H9 (cell line): ENCODE results near the gene STN1. TPM values are rescaled to one million over a fixed set of nuclear protein-coding genes. Genes with fewer than 3 reads are reported as not detected.

ENCODE experiments used
- DNase-seq: peaks from one replicate; pipeline ENCODE4 v3.0.0-alpha.2; 2017
- H2AFZ ChIP-seq: one replicate; pipeline ENCODE4 v1.6.1; 2013; ENCODE audit warnings: mild to moderate bottlenecking, low read length, control low read depth, moderate library complexity
- H2AK5ac ChIP-seq: 2 replicates; pipeline ENCODE4 v1.6.1; 2013; ENCODE audit warnings: low read length, control low read depth, mixed read lengths; ENCODE audit not compliant: insufficient read length
- H2BK120ac ChIP-seq: one replicate; pipeline ENCODE4 v1.6.1; 2013; ENCODE audit warnings: low read depth, mild to moderate bottlenecking, low read length, control low read depth, inconsistent platforms; ENCODE audit not compliant: poor library complexity, severe bottlenecking
- H2BK12ac ChIP-seq: 2 replicates; pipeline ENCODE4 v1.6.1; 2013; ENCODE audit warnings: low read length, control low read depth, mixed read lengths, low read depth; ENCODE audit not compliant: insufficient read length
- H2BK15ac ChIP-seq: 2 replicates; pipeline ENCODE4 v1.6.1; 2013; ENCODE audit warnings: low read depth, low read length, control low read depth
- H2BK20ac ChIP-seq: one replicate; pipeline ENCODE4 v1.6.1; 2013; ENCODE audit warnings: low read depth, mild to moderate bottlenecking, low read length, control low read depth, inconsistent platforms; ENCODE audit not compliant: poor library complexity, severe bottlenecking
- H2BK5ac ChIP-seq: 2 replicates; pipeline ENCODE4 v1.6.1; 2013; ENCODE audit warnings: low read length, control low read depth, mixed read lengths; ENCODE audit not compliant: insufficient read length
- H3K14ac ChIP-seq: 2 replicates; pipeline ENCODE4 v1.6.1; 2013; ENCODE audit warnings: low read length, control low read depth; ENCODE audit not compliant: insufficient read depth
- H3K18ac ChIP-seq: 2 replicates; pipeline ENCODE4 v1.6.1; 2013; ENCODE audit warnings: low read depth, mild to moderate bottlenecking, mixed read lengths, low read length, control low read depth; ENCODE audit not compliant: insufficient read length
- H3K23ac ChIP-seq: 2 replicates; pipeline ENCODE4 v1.6.1; 2013; ENCODE audit warnings: low read length, control low read depth, mixed read lengths, low read depth; ENCODE audit not compliant: insufficient read length
- H3K23me2 ChIP-seq: 2 replicates; pipeline ENCODE4 v1.6.1; 2013; ENCODE audit warnings: low read depth, mild to moderate bottlenecking, mixed read lengths, low read length, control low read depth; ENCODE audit not compliant: insufficient read length, poor library complexity, severe bottlenecking
- H3K27ac ChIP-seq: 2 replicates; pipeline ENCODE4 v1.5.1; 2013; ENCODE audit warnings: low read length, control low read depth, mixed read lengths, low read depth; ENCODE audit not compliant: insufficient read length
- H3K27me3 ChIP-seq: 2 replicates; pipeline ENCODE4 v1.6.1; 2013; ENCODE audit warnings: low read length, control low read depth, inconsistent platforms; ENCODE audit not compliant: insufficient read depth
- H3K4ac ChIP-seq: 2 replicates; pipeline ENCODE4 v1.6.1; 2013; ENCODE audit warnings: low read depth, mild to moderate bottlenecking, control low read depth, inconsistent platforms, low read length, moderate library complexity
- H3K4me1 ChIP-seq: 2 replicates; pipeline ENCODE4 v1.6.1; 2013; ENCODE audit warnings: low read length, control low read depth, inconsistent platforms; ENCODE audit not compliant: insufficient read depth
- H3K4me2 ChIP-seq: 2 replicates; pipeline ENCODE4 v1.6.1; 2013; ENCODE audit warnings: low read length, control low read depth, mixed read lengths; ENCODE audit not compliant: insufficient read length, insufficient read depth
- H3K56ac ChIP-seq: 2 replicates; pipeline ENCODE4 v1.6.1; 2013; ENCODE audit warnings: low read depth, mild to moderate bottlenecking, mixed read lengths, low read length, control low read depth; ENCODE audit not compliant: insufficient read length
- H3K79me1 ChIP-seq: 2 replicates; pipeline ENCODE4 v1.6.1; 2013; ENCODE audit warnings: low read depth, mild to moderate bottlenecking, moderate library complexity, low read length, control low read depth, inconsistent platforms; ENCODE audit not compliant: insufficient read depth, poor library complexity, severe bottlenecking
- H3K79me2 ChIP-seq: 2 replicates; pipeline ENCODE4 v1.6.1; 2013; ENCODE audit warnings: low read length, control low read depth, inconsistent platforms; ENCODE audit not compliant: insufficient read depth
- H3K9ac ChIP-seq: 2 replicates; pipeline ENCODE4 v1.6.1; 2013; ENCODE audit warnings: low read length, control low read depth, mixed read lengths; ENCODE audit not compliant: insufficient read length; ENCODE audit errors: extremely low read depth
- H3K9me3 ChIP-seq: one replicate; pipeline ENCODE4 v1.6.1; 2013; ENCODE audit warnings: low read depth, low read length, inconsistent platforms; ENCODE audit not compliant: control insufficient read depth
- H3T11ph ChIP-seq: one replicate; pipeline ENCODE4 v1.6.1; 2013; ENCODE audit warnings: mild to moderate bottlenecking, low read length, control low read depth, inconsistent platforms
- H4K20me1 ChIP-seq: one replicate; pipeline ENCODE4 v1.6.1; 2013; ENCODE audit not compliant: control insufficient read depth, insufficient read length, insufficient read depth
- H4K5ac ChIP-seq: 2 replicates; pipeline ENCODE4 v1.6.1; 2013; ENCODE audit warnings: low read depth, mild to moderate bottlenecking, mixed read lengths, low read length, control low read depth; ENCODE audit not compliant: insufficient read length
- H4K8ac ChIP-seq: replicated peaks from 2 replicates; pipeline ENCODE4 v1.6.1; 2013; ENCODE audit warnings: low read length, control low read depth, mixed read lengths, low read depth; ENCODE audit not compliant: insufficient read length
- H4K91ac ChIP-seq: 2 replicates; pipeline ENCODE4 v1.6.1; 2013; ENCODE audit warnings: low read depth, mild to moderate bottlenecking, moderate library complexity, mixed read lengths, low read length, control low read depth; ENCODE audit not compliant: insufficient read length
- H3K27ac Mint-ChIP-seq, 3 experiments: 2 replicates in 2 of 3; 3 replicates in 1 of 3; pipeline ENCODE4 v1.8.0; 2020 to 2021; ENCODE audit warnings: mixed read lengths in 3 of 3, mild to moderate bottlenecking in 1 of 3, moderate library complexity in 1 of 3
- H3K27me3 Mint-ChIP-seq: 2 replicates; pipeline ENCODE4 v1.8.0; 2021; ENCODE audit warnings: low read depth, mild to moderate bottlenecking, moderate library complexity, mixed read lengths
- H3K36me3 Mint-ChIP-seq, 3 experiments: 2 replicates in 2 of 3; 3 replicates in 1 of 3; pipeline ENCODE4 v1.8.0; 2020 to 2021; ENCODE audit warnings: low read depth in 3 of 3, mixed read lengths in 3 of 3; ENCODE audit not compliant: insufficient read depth in 1 of 3
- H3K4me1 Mint-ChIP-seq, 2 experiments: 2 replicates each; pipeline ENCODE4 v1.8.0; 2020; ENCODE audit warnings: mixed read lengths in 2 of 2
- H3K4me3 Mint-ChIP-seq, 2 experiments: 2 replicates in 1 of 2; 3 replicates in 1 of 2; pipeline ENCODE4 v1.8.0; 2020 to 2021; ENCODE audit warnings: mild to moderate bottlenecking in 2 of 2, mixed read lengths in 2 of 2, moderate library complexity in 1 of 2
- H3K9me3 Mint-ChIP-seq, 2 experiments: 2 replicates in 1 of 2; 3 replicates in 1 of 2; pipeline ENCODE4 v1.8.0; 2020; ENCODE audit warnings: mild to moderate bottlenecking in 2 of 2, mixed read lengths in 2 of 2, moderate library complexity in 1 of 2
- CTCF ChIP-seq: fragments of 200-600 bp; sonication (generic); conservative IDR thresholded peaks from 3 replicates; pipeline ENCODE4 v1.8.0; 2021; ENCODE audit warnings: antibody characterized with exemption, mild to moderate bottlenecking
- WGBS: extraction: QIAGEN DNeasy Blood & Tissue Kit; methylation state at CpG from one replicate; pipeline ENCODE4 v1.1.7; 2013; ENCODE audit warnings: missing lambda C conversion rate, low lambda C conversion rate, mixed read lengths; ENCODE audit not compliant: insufficient read length; ENCODE audit errors: extremely low coverage; 5-methylcytosine and 5-hydroxymethylcytosine counted together
- total RNA-seq: library from RNA; stranded (reverse); gene quantifications from 2 replicates; pipeline ENCODE4 v1.2.1, GENCODE V29; 2021

STN1 gene
- total RNA-seq, 1 experiment from 2014 or later: 11.3 TPM

- no peak overlapping the region for H3K14ac ChIP-seq
These were observed 5.5 kb upstream of the STN1 start for GRCh38 chr10:103923502-103923901.

More at GRCh38 chr10:103923502-103923901, 5.5 kb upstream of the STN1 start:
- no peaks in the 10 kb centered on the region for H3K79me2 ChIP-seq
- H3K4me3 Mint-ChIP-seq: no peak overlapping the region
- no peaks in the 10 kb centered on the region for H3K27me3 ChIP-seq
- H2BK120ac ChIP-seq: no peak overlapping the region
- no peak overlapping the region for H4K91ac ChIP-seq
- H4K8ac ChIP-seq: no peak overlapping the region
- H3K4ac ChIP-seq: no peak overlapping the region
- no peaks in the 10 kb centered on the region for H3K79me1 ChIP-seq
- no peak overlapping the region for H3K4me2 ChIP-seq
- H2BK20ac ChIP-seq: no peak overlapping the region
- H3K18ac ChIP-seq: no peak overlapping the region
- H3K9ac ChIP-seq: no peak overlapping the region
- no peak overlapping the region for H3K23ac ChIP-seq
- no peaks in the 10 kb centered on the region for H3K27me3 Mint-ChIP-seq
- H3K4me1 Mint-ChIP-seq: peaks cover 9 to 11% of the 10 kb centered on the region in 2 experiments
- H2AFZ ChIP-seq: no peak overlapping the region
- no peak for DNase-seq
- H2BK12ac ChIP-seq: no peak overlapping the region
- no peaks in the 10 kb centered on the region for H4K20me1 ChIP-seq
- no peak overlapping the region for H3K27ac Mint-ChIP-seq
- H3K56ac ChIP-seq: no peak overlapping the region
- H3K27ac ChIP-seq: no peak overlapping the region
- no peaks in the 10 kb centered on the region for H3K9me3 ChIP-seq
- H3K36me3 Mint-ChIP-seq: no peaks in the 10 kb centered on the region
- H3K4me1 ChIP-seq: peaks cover 3% of the 10 kb centered on the region; the same call in 1 of the 2 replicates
- H2AK5ac ChIP-seq: no peak overlapping the region
- H3T11ph ChIP-seq: no peak overlapping the region
- H3K23me2 ChIP-seq: peaks cover 4% of the 10 kb centered on the region
- H2BK5ac ChIP-seq: no peak overlapping the region
- H3K9me3 Mint-ChIP-seq: no peaks in the 10 kb centered on the region
- no peak for TF ChIP-seq CTCF
- H4K5ac ChIP-seq: no peak overlapping the region
- H2BK15ac ChIP-seq: no peak overlapping the region
- no CpG with 5 or more reads among the region's 3 CpGs for WGBS
